ENCODE data around the gene PGM2L1. TPM values are rescaled to one million over a fixed set of nuclear protein-coding genes. Genes with fewer than 3 reads are reported as not detected.
A peak's percentile ranks its signal among the peaks of the same experiment; 100 is the strongest.

The PGM2L1 gene
- total RNA-seq, 1 donor from 2014 or later, result 22.0 TPM

DNA sequence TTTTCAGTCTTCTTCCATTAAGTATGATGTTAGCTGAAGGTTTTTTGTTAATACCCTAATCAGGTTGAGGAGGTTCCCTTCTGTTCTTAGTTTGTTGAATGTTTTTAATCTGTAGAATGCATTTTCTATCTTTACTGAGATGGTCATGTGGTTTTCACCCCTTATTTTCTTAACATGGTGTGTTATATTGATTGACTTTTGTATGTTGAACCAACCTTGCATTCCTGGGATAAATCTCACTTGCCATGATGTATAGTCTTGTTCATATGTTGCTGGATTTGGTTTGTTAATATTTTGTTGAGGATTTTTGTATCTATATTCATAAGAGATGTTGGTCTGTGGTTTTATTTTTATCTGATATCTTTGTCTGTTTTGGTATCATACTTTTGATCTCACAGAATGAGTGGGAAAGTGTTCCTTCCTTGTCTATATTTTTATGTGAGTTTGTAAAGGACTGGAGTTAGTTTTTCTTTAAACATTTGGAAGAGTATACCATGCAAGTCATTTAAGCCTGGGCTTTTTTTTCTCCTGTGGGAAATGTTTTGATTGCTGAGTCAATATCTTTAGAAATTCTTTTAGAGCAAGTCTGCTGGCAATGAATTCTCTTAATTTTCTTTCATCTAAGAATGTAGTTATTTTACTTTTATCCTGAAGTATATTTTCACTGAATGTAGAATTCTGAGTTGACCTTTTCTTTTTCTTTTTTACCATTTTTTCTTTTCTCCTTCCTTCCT, 81.3 kb downstream of the PGM2L1 start:
- Mint-ChIP-seq H3K4me3 (ENCODE audit: unreplicated experiment) (no peak overlapping the region), H3K9me3 (ENCODE audit: low read depth) (peaks cover 29% of the 10 kb centered on the region), H3K27ac (ENCODE audit: unreplicated experiment) (peak overlapping the region; percentile 91), H3K27me3 (ENCODE audit: low read depth) (no peaks in the 10 kb centered on the region), H3K36me3 (ENCODE audit: low read depth) (peaks cover 6% of the 10 kb centered on the region), H3K4me1 (ENCODE audit: low read depth) (peaks cover 44% of the 10 kb centered on the region)
- TF ChIP-seq, protein P1, sequence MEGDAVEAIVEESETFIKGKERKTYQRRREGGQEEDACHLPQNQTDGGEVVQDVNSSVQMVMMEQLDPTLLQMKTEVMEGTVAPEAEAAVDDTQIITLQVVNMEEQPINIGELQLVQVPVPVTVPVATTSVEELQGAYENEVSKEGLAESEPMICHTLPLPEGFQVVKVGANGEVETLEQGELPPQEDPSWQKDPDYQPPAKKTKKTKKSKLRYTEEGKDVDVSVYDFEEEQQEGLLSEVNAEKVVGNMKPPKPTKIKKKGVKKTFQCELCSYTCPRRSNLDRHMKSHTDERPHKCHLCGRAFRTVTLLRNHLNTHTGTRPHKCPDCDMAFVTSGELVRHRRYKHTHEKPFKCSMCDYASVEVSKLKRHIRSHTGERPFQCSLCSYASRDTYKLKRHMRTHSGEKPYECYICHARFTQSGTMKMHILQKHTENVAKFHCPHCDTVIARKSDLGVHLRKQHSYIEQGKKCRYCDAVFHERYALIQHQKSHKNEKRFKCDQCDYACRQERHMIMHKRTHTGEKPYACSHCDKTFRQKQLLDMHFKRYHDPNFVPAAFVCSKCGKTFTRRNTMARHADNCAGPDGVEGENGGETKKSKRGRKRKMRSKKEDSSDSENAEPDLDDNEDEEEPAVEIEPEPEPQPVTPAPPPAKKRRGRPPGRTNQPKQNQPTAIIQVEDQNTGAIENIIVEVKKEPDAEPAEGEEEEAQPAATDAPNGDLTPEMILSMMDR (IDR thresholded peaks at IDR 0.05), result no peak
- DNase-seq (ENCODE audit: low spot score), result no peak

DNA sequence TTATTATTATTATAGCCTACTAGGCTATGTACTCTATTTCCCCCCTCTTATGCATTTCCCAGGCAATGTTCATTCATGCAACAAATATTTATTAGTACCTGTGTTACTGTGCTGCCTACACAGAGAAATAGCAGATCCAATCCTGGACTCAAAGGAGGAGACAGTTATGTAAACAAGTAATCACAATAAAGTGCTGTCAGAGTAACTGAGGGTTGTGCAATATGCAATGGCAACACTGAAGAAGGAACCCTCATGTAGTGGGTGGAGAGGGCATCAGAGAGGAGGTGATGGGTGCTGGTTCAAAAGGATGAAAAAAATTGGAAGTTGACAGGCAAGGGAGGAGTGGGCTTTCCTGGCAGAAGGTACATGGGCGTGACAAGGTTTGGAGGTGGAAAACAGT, 85.9 kb downstream of the PGM2L1 start:
- peaks cover 41% of the 10 kb centered on the region for H3K4me1 Mint-ChIP-seq (ENCODE audit: low read depth)
- peaks cover 18% of the 10 kb centered on the region for H3K9me3 Mint-ChIP-seq (ENCODE audit: low read depth)
- no peak overlapping the region for H3K27ac Mint-ChIP-seq (ENCODE audit: unreplicated experiment)
- DNase-seq (ENCODE audit: low spot score), result no peak
- peaks cover 6% of the 10 kb centered on the region for H3K36me3 Mint-ChIP-seq (ENCODE audit: low read depth)
- H3K4me3 Mint-ChIP-seq (ENCODE audit: unreplicated experiment), result no peak overlapping the region
- TF ChIP-seq, protein P1 (IDR thresholded peaks at IDR 0.05), result no peak
- no peaks in the 10 kb centered on the region for H3K27me3 Mint-ChIP-seq (ENCODE audit: low read depth)

DNA sequence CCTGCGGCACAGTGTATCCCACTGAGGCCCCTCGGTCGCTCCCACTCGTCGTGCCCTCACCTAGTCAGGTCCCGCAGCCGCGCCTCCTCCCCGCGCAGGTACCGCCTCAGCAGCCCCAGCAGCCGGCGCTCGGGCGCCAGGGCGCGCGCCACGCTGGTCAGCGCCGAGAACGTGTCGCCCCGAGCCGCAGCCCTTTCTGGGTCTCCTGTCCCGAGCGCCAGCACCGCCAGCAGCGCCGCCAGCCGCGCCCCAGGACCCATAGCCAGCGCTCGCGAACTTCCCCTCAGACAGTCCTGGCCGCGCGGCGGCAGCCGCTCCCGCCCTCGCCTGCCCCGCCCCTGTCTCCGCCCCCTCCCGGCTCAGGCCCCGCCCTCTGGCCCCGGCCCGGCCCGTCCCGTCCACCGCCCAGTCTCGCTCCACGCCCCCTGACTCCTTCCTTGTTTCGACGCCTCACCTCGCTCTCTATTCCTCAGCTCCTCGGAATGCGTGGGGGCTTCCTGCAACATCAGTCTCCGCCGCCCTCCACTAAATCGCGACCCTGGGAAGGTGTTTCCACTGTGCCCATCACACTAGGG, 86.8 kb downstream of the PGM2L1 start, which contains the start of gene P4HA3:
P4HA3 (minus strand) TSS at position 289 of the 575 bp plus-strand sequence; CDS start at position 260, 29 bp downstream.
- Mint-ChIP-seq H3K27ac (ENCODE audit: unreplicated experiment) (peak within 1 kb of the TSS; percentile 12), H3K4me3 (ENCODE audit: unreplicated experiment) (peak within 1 kb of the TSS; percentile 75), H3K27me3 (ENCODE audit: low read depth) (no peaks in the 10 kb centered on the region), H3K9me3 (ENCODE audit: low read depth) (peaks cover 12% of the 10 kb centered on the region), H3K4me1 (ENCODE audit: low read depth) (peaks cover 40% of the 10 kb centered on the region), H3K36me3 (ENCODE audit: low read depth) (no peaks in the 10 kb centered on the region)
- TF ChIP-seq, protein P1 (IDR thresholded peaks at IDR 0.05), result peak; percentile 69
- peak; percentile 89 for DNase-seq (ENCODE audit: low spot score)

DNA sequence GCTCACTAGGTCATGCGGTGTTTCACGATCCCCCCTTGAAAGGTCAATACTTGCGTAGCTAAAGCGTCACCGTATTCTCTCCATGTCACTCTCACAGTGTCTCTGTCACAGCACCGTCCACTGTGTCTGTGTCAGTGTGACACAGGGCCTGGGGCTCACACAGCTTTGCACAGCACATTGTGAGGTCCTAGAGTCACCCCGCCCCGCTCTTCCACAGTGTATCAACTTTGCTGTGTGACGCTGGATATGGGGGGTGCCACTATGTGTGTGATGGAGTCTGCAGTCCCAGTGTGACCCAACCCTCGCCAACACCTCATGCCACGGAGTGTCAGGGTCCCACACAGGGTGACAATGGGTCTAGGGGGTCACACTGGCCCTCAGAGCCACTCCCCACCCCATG, 87.4 kb downstream of the PGM2L1 start:
- no peak for DNase-seq (ENCODE audit: low spot score)
- peaks cover 11% of the 10 kb centered on the region for H3K9me3 Mint-ChIP-seq (ENCODE audit: low read depth)
- H3K4me1 Mint-ChIP-seq (ENCODE audit: low read depth), result peaks cover 44% of the 10 kb centered on the region
- H3K36me3 Mint-ChIP-seq (ENCODE audit: low read depth), result no peaks in the 10 kb centered on the region
- H3K4me3 Mint-ChIP-seq (ENCODE audit: unreplicated experiment), result peak overlapping the region; percentile 75
- H3K27ac Mint-ChIP-seq (ENCODE audit: unreplicated experiment), result peak overlapping the region; percentile 12
- no peaks in the 10 kb centered on the region for H3K27me3 Mint-ChIP-seq (ENCODE audit: low read depth)
- TF ChIP-seq, protein P1 (IDR thresholded peaks at IDR 0.05), result no peak

DNA sequence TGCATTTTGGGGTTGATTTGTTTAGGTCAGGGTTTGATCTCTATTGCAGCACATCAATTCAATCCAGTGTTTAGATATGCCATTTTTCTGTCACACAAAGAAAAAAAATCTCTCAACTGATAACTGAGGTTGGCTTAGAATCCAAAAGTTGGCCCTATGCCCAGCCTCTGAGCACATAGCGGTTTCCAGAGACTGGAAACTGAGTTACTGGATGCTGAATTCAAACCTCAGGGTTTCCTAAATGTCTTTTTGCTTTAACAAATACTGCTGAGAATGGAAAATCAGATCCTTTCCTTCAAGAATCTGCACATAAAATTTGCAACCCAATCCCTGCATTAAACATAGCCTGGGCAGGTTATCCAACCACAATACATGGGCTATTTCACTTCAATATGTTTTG, 90.8 kb downstream of the PGM2L1 start:
- DNase-seq (ENCODE audit: low spot score), result no peak
- Mint-ChIP-seq H3K4me3 (ENCODE audit: unreplicated experiment) (no peak overlapping the region), H3K9me3 (ENCODE audit: low read depth) (peaks cover 2% of the 10 kb centered on the region), H3K36me3 (ENCODE audit: low read depth) (no peaks in the 10 kb centered on the region), H3K4me1 (ENCODE audit: low read depth) (peaks cover 46% of the 10 kb centered on the region), H3K27me3 (ENCODE audit: low read depth) (no peaks in the 10 kb centered on the region), H3K27ac (ENCODE audit: unreplicated experiment) (no peak overlapping the region)
- TF ChIP-seq, protein P1 (IDR thresholded peaks at IDR 0.05), result no peak

Measured in chondrocyte (in vitro differentiated cells).